Measurements from ENCODE around the gene PPP1R14C. TPM values are rescaled to one million over a fixed set of nuclear protein-coding genes. Genes with fewer than 3 reads are reported as not detected.

PPP1R14C gene
- polyA plus RNA-seq, 1 donor: 2.9 TPM

DNA sequence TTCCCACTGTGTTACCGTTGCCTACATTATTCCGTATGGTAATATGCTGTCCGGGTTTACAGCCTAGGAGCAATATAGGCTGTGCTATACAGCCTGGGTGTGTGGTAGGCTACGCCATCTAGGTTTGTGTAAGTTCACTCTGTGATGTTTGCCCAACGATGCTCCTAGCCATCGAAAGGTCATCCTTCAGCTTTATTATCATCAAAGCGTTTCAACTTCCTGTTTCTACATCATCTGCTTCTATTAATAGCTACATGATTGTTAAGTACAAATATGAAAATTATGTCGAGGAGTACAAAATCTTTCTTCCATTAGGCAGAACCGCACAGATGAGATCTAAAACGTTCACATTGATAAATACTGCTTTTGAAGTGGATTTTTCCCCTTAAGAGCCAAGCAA, 69.9 kb downstream of the PPP1R14C start:
- H3K27ac ChIP-seq (ENCODE audit: low read length): no peak overlapping the region
- H3K36me3 ChIP-seq (ENCODE audit: control insufficient read depth, insufficient read depth, low read length): no peaks in the 10 kb centered on the region
- H3K27me3 ChIP-seq (ENCODE audit: control insufficient read depth, insufficient read depth, low read length): no peaks in the 10 kb centered on the region
- WGBS (ENCODE audit: insufficient coverage, low lambda C conversion rate): 100% methylated on average over 2 of the region's 10 CpGs
- no peak overlapping the region for H3K4me3 ChIP-seq (ENCODE audit: low read length)
- no peak for DNase-seq
- no peaks in the 10 kb centered on the region for H3K9me3 ChIP-seq (ENCODE audit: control insufficient read depth, low read depth, low read length)
- no peaks in the 10 kb centered on the region for H3K4me1 ChIP-seq (ENCODE audit: control insufficient read depth, insufficient read depth, low read length)

DNA sequence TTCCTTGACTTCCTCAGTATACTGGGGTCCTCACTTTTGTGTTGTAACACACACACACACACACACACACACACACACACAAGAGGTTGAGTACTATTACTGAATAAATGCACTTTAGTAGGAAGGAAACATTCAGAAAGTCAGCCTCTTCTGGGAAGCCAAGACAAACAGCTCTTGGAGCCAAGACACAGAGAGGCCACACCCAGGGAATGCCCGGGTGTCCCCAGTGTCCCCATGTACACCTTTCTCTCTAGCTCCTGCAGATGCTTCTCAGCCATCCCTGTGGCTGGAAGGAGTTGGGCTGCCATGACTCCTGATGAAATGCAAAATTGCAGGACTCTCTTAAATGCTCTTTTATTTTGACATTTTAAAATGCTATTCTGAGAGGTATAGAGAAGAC, 70.5 kb downstream of the PPP1R14C start:
- Histone ChIP-seq H3K9me3 (ENCODE audit: control insufficient read depth, low read depth, low read length) (no peaks in the 10 kb centered on the region), H3K4me3 (ENCODE audit: low read length) (no peak overlapping the region), H3K4me1 (ENCODE audit: control insufficient read depth, insufficient read depth, low read length) (no peaks in the 10 kb centered on the region), H3K36me3 (ENCODE audit: control insufficient read depth, insufficient read depth, low read length) (no peaks in the 10 kb centered on the region), H3K27ac (ENCODE audit: low read length) (no peak overlapping the region), H3K27me3 (ENCODE audit: control insufficient read depth, insufficient read depth, low read length) (no peaks in the 10 kb centered on the region)
- WGBS (ENCODE audit: insufficient coverage, low lambda C conversion rate): no CpG with 5 or more reads among the region's 1 CpG
- no peak for DNase-seq

DNA sequence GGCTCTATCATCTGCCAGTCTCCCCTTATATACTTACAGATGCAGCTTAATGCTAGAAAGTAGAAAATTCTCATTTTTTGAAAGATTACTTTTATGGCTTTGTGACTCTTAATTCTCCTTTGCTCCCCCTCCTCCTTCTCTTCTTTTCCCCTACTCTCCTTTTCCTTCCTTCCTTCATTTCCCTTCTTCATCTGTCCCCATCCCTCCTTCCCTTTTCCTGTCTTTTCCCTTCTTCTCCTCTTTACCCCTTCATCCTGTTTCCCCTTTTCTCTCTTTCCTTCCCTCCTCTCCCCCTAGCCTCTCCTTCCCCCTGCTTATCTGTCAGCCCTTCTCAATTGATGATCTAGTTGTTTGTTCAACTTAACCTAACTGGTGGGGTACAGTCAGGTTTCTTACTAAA, 71.5 kb downstream of the PPP1R14C start:
- no peak for DNase-seq
- H3K9me3 ChIP-seq (ENCODE audit: control insufficient read depth, low read depth, low read length): no peaks in the 10 kb centered on the region
- no peaks in the 10 kb centered on the region for H3K4me1 ChIP-seq (ENCODE audit: control insufficient read depth, insufficient read depth, low read length)
- no peaks in the 10 kb centered on the region for H3K36me3 ChIP-seq (ENCODE audit: control insufficient read depth, insufficient read depth, low read length)
- H3K27ac ChIP-seq (ENCODE audit: low read length): no peak overlapping the region
- H3K4me3 ChIP-seq (ENCODE audit: low read length): no peak overlapping the region
- no peaks in the 10 kb centered on the region for H3K27me3 ChIP-seq (ENCODE audit: control insufficient read depth, insufficient read depth, low read length)

DNA sequence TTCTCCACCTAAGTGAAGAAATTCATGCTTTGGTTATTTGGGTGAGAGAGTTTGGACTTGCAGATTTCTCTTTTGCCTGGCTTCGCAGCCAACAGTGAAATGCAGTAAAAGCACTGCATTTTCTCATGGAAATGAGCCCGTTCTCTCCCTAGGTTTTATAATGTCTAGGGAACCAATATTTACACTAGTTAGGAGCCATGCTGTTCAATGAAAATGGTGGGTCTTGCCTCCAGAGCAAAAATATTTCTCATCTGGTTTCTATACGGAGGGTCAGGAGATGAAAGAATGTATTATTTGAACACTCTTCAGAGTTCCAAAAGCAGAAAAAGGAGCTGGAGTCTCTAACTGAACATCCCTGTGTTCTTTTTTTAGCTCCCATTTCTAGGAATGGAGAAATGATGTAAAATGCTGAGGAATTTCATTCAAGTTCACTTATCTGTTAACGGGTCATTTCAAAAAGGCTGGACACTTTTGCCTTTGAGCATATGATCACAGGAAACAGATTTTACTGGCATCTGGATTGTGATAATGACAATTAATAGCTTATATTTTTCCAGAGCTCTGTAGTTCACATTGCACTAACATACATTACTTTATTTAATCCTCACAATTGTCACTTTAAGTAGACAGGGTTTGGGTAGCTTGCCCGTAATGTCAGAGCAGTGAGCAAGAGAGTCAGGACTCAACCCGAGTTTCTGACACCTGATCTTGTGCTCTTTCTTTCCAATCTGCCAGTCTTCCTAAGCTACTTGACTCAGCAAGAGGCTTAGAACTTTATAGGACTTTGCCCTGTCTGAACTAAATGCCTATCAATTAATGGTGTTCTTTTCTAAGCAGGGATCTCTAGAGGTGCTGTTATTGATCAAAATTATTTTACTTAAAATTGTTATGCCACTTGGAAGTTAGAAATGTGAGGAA, 78.0 kb downstream of the PPP1R14C start:
- Histone ChIP-seq H3K4me3 (ENCODE audit: low read length) (no peak overlapping the region), H3K36me3 (ENCODE audit: control insufficient read depth, insufficient read depth, low read length) (no peaks in the 10 kb centered on the region), H3K27me3 (ENCODE audit: control insufficient read depth, insufficient read depth, low read length) (no peaks in the 10 kb centered on the region), H3K4me1 (ENCODE audit: control insufficient read depth, insufficient read depth, low read length) (no peaks in the 10 kb centered on the region), H3K27ac (ENCODE audit: low read length) (peak overlapping the region; percentile 52), H3K9me3 (ENCODE audit: control insufficient read depth, low read depth, low read length) (no peaks in the 10 kb centered on the region)
- peak in 1 of 2 donors; percentile 49 for DNase-seq
- WGBS (ENCODE audit: insufficient coverage, low lambda C conversion rate): 80% methylated on average over 1 of the region's 6 CpGs

- no peak for DNase-seq
- no peak overlapping the region for H3K4me3 ChIP-seq (ENCODE audit: low read length)
- H3K36me3 ChIP-seq (ENCODE audit: control insufficient read depth, insufficient read depth, low read length): no peaks in the 10 kb centered on the region
- H3K27ac ChIP-seq (ENCODE audit: low read length): no peak overlapping the region
- no peaks in the 10 kb centered on the region for H3K4me1 ChIP-seq (ENCODE audit: control insufficient read depth, insufficient read depth, low read length)
- H3K9me3 ChIP-seq (ENCODE audit: control insufficient read depth, low read depth, low read length): no peaks in the 10 kb centered on the region
- WGBS (ENCODE audit: insufficient coverage, low lambda C conversion rate): 80% methylated on average over 1 of the region's 3 CpGs
- H3K27me3 ChIP-seq (ENCODE audit: control insufficient read depth, insufficient read depth, low read length): no peaks in the 10 kb centered on the region
Observed at GRCh38 chr6:150224820-150225219, 82.0 kb downstream of the PPP1R14C start.

- Histone ChIP-seq H3K27ac (ENCODE audit: low read length) (no peak overlapping the region), H3K36me3 (ENCODE audit: control insufficient read depth, insufficient read depth, low read length) (no peaks in the 10 kb centered on the region), H3K4me3 (ENCODE audit: low read length) (no peak overlapping the region), H3K4me1 (ENCODE audit: control insufficient read depth, insufficient read depth, low read length) (no peaks in the 10 kb centered on the region), H3K27me3 (ENCODE audit: control insufficient read depth, insufficient read depth, low read length) (no peaks in the 10 kb centered on the region), H3K9me3 (ENCODE audit: control insufficient read depth, low read depth, low read length) (no peaks in the 10 kb centered on the region)
- 85% methylated on average over 3 of the region's 3 CpGs for WGBS (ENCODE audit: insufficient coverage, low lambda C conversion rate)
- DNase-seq: no peak
Observed at GRCh38 chr6:150227281-150227680, 84.4 kb downstream of the PPP1R14C start.

DNA sequence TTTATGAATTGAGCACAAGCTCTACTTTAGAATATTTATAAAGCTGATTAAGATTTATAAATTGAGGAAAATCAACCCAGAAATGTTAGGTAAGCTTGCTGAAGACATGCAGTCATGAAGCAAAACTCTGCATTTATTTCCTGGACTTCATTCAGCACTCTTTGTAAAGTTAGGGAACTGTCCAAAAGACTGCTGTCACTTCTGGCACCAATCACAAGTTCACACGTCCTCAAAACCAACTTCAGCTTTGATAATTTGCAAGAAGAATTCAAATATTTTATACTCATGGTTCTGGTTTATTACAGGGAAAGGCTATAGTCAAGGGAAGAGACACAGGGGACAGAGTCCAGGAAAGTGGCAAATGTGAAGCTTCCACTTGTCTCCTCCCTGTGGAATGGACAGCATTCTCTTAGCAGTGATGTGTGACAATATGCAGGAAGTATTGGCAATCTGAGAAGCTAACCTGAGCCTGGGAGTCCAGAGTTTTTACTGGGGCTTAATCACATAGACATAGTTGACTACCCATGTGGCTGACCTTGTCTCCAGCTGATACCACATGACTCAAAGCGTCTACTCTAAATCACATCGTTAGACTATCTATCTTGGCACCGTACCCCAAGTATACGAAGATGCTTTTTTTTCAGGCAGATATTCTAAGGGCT, 85.4 kb downstream of the PPP1R14C start:
- no peak overlapping the region for H3K4me3 ChIP-seq (ENCODE audit: low read length)
- no peaks in the 10 kb centered on the region for H3K36me3 ChIP-seq (ENCODE audit: control insufficient read depth, insufficient read depth, low read length)
- no peaks in the 10 kb centered on the region for H3K9me3 ChIP-seq (ENCODE audit: control insufficient read depth, low read depth, low read length)
- H3K4me1 ChIP-seq (ENCODE audit: control insufficient read depth, insufficient read depth, low read length): no peaks in the 10 kb centered on the region
- no CpG with 5 or more reads among the region's 5 CpGs for WGBS (ENCODE audit: insufficient coverage, low lambda C conversion rate)
- DNase-seq: peak in 1 of 2 donors; percentile 49
- no peak overlapping the region for H3K27ac ChIP-seq (ENCODE audit: low read length)
- H3K27me3 ChIP-seq (ENCODE audit: control insufficient read depth, insufficient read depth, low read length): no peaks in the 10 kb centered on the region

DNA sequence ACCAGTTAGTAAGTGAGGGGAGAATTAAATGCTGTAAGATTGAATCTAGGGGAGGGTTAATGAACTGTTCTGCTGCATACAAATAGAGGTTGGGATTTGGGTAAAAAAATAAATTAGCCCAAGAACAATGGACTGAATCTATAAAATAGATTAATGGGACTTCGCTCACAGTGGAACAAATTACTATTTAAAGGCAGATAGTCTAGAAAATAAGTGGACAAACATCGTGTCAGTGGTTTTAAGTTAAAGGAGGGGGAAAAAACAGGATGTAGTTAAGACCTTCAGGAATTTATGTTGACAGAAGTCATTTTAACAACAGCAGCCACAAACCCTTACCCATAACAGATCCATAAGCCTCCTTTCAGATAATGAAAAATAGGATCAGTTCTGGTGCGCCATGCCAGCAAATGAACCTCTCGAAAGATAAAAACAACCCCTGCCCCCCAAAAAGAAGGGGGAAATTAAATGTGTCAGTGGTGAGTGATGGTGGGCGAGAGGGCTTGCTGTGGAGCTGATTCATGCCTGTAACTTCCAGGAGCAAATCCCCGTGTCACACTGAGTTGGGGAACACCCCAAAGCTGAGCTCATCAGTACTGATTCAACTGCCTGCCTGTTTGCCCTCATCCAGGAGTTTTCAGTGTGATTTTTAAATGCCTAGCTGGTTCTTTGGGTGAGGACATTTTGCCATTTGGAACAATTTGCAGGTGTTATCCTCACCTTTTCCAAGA, 86.8 kb downstream of the PPP1R14C start:
- Histone ChIP-seq H3K27ac (ENCODE audit: low read length) (no peak overlapping the region), H3K36me3 (ENCODE audit: control insufficient read depth, insufficient read depth, low read length) (no peaks in the 10 kb centered on the region), H3K27me3 (ENCODE audit: control insufficient read depth, insufficient read depth, low read length) (no peaks in the 10 kb centered on the region), H3K4me3 (ENCODE audit: low read length) (no peak overlapping the region), H3K4me1 (ENCODE audit: control insufficient read depth, insufficient read depth, low read length) (no peaks in the 10 kb centered on the region), H3K9me3 (ENCODE audit: control insufficient read depth, low read depth, low read length) (no peaks in the 10 kb centered on the region)
- no peak for DNase-seq
- WGBS (ENCODE audit: insufficient coverage, low lambda C conversion rate): no CpG with 5 or more reads among the region's 6 CpGs

DNA sequence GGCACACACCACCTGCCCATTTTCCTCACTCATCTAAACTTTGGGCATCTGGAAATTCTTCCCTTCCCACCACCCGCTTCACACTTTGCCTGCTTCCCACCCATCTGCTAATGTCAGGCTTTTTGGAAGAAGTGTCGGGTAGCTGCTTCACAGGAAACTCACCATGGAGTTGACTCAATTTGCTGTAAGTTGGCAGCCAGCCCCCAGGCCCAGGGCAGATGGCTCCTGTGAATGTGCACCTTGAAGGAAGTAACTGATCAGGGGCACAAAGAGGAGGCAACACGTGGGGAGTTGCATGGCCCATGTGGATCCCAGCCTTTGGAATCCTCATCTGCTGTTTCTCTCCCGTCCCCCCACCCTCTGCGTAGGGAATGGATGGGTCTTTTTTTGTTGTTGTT, 87.3 kb downstream of the PPP1R14C start:
- DNase-seq: no peak
- Histone ChIP-seq H3K27me3 (ENCODE audit: control insufficient read depth, insufficient read depth, low read length) (no peaks in the 10 kb centered on the region), H3K36me3 (ENCODE audit: control insufficient read depth, insufficient read depth, low read length) (no peaks in the 10 kb centered on the region), H3K4me1 (ENCODE audit: control insufficient read depth, insufficient read depth, low read length) (no peaks in the 10 kb centered on the region), H3K4me3 (ENCODE audit: low read length) (no peak overlapping the region), H3K9me3 (ENCODE audit: control insufficient read depth, low read depth, low read length) (no peaks in the 10 kb centered on the region), H3K27ac (ENCODE audit: low read length) (no peak overlapping the region)
- WGBS (ENCODE audit: insufficient coverage, low lambda C conversion rate): no CpG with 5 or more reads among the region's 5 CpGs

DNA sequence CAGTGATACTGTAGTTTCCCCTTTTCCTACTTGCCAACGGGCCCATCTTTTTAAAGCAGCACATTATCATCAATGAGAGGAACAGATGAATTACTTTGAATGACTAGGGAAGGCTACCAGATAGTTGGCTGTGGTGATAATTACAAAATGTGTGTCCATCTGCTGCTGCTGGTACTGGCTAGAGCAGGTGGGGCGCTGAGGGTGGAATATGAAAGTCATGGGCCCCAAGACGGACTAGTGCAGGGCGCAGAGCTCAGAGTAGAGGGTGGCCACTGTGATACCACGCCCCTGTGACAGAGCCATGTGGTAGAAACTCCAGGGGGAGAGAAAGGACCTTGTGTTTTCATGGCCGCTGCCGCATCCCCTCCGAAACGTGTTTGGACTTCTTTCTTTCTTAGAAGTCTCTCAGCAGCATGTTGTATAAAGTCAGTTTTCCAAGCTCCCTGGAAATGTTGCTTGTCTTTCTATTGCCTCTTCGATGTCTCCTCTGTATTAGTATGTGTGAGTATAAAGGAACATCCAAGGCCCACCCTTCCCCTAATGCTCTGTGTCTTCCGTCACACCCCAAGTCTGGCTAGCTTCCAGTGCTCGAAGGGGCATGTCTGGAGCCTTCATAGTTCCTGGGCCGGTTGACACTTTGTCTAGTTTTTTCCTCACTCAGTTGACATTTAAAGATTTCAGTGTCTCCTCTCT, 88.1 kb downstream of the PPP1R14C start:
- 63% methylated on average over 3 of the region's 13 CpGs for WGBS (ENCODE audit: insufficient coverage, low lambda C conversion rate)
- Histone ChIP-seq H3K27ac (ENCODE audit: low read length) (no peak overlapping the region), H3K9me3 (ENCODE audit: control insufficient read depth, low read depth, low read length) (no peaks in the 10 kb centered on the region), H3K36me3 (ENCODE audit: control insufficient read depth, insufficient read depth, low read length) (no peaks in the 10 kb centered on the region), H3K27me3 (ENCODE audit: control insufficient read depth, insufficient read depth, low read length) (no peaks in the 10 kb centered on the region), H3K4me1 (ENCODE audit: control insufficient read depth, insufficient read depth, low read length) (no peaks in the 10 kb centered on the region), H3K4me3 (ENCODE audit: low read length) (no peak overlapping the region)
- no peak for DNase-seq
